ENCODE data around the gene KRT27.

DNA sequence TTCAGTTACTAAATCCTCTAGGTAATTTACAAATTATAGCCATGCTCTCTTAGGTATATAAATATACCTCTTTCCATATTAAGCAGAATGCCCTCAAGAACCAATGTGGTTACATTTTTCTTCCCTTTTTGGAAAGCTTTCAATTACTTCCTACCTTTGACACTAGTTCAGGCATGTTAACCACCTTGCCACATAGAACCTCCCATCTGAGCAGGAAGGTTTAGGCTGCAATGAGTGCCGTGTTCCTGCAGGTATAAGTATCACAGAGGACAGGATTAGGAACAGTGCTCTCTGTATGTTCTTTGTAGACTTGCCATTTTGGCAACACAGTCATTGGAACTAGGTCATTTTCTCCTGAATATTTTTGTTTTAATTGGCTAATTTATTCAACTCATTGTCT is 47.3 kb downstream of the KRT27 start:
- no peak for TF ChIP-seq POLR2A (IDR thresholded peaks at IDR 0.05)
- TF ChIP-seq, protein P1, sequence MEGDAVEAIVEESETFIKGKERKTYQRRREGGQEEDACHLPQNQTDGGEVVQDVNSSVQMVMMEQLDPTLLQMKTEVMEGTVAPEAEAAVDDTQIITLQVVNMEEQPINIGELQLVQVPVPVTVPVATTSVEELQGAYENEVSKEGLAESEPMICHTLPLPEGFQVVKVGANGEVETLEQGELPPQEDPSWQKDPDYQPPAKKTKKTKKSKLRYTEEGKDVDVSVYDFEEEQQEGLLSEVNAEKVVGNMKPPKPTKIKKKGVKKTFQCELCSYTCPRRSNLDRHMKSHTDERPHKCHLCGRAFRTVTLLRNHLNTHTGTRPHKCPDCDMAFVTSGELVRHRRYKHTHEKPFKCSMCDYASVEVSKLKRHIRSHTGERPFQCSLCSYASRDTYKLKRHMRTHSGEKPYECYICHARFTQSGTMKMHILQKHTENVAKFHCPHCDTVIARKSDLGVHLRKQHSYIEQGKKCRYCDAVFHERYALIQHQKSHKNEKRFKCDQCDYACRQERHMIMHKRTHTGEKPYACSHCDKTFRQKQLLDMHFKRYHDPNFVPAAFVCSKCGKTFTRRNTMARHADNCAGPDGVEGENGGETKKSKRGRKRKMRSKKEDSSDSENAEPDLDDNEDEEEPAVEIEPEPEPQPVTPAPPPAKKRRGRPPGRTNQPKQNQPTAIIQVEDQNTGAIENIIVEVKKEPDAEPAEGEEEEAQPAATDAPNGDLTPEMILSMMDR (IDR thresholded peaks at IDR 0.05): no peak

Data from right lobe of liver (tissue), 4 donors.